Natural killer cell (primary cell): ENCODE measurements around the gene IL12A. TPM values are rescaled to one million over a fixed set of nuclear protein-coding genes. Genes with fewer than 3 reads are reported as not detected.

Source experiments
- ATAC-seq, 3 donors: fragments of 150-1000 bp in 2 of 3; fragments of 200-7000 bp in 1 of 3; cut with Tn5 transposase; 1 replicate in 1 of 3; 2 replicates in 2 of 3; pipeline ENCODE4 v1.10.0; 2021; ENCODE audit warnings: mild to moderate bottlenecking in 2 of 3, moderate library complexity in 2 of 3
- DNase-seq, 2 donors: peaks; one replicate each; pipeline versions ENCODE4 v3.0.0 to v3.0.0-alpha.2; 2013 to 2021; ENCODE audit warnings: mixed read lengths in 1 of 2
- H3K27ac ChIP-seq: one replicate; pipeline ENCODE4 v1.5.1; 2013; ENCODE audit warnings: mild to moderate bottlenecking, low read length
- H3K27me3 ChIP-seq: one replicate; pipeline ENCODE4 v1.6.1; 2013; ENCODE audit warnings: low read length; ENCODE audit not compliant: control insufficient read depth, insufficient read depth
- H3K36me3 ChIP-seq: one replicate; pipeline ENCODE4 v1.6.1; 2013; ENCODE audit warnings: low read length; ENCODE audit not compliant: control insufficient read depth, insufficient read depth
- H3K4me1 ChIP-seq: one replicate; pipeline ENCODE4 v1.6.1; 2013; ENCODE audit warnings: low read length; ENCODE audit not compliant: control insufficient read depth, insufficient read depth
- H3K4me3 ChIP-seq: one replicate; pipeline ENCODE4 v1.5.1; 2013; ENCODE audit warnings: low read length
- H3K9me3 ChIP-seq: one replicate; pipeline ENCODE4 v1.6.1; 2013; ENCODE audit warnings: low read length; ENCODE audit not compliant: control insufficient read depth, insufficient read depth
- H3K27ac Mint-ChIP-seq, 2 donors: one replicate each; pipeline ENCODE4 v1.8.0; 2022; ENCODE audit warnings: mild to moderate bottlenecking in 2 of 2, mixed read lengths in 2 of 2, moderate library complexity in 1 of 2
- H3K27me3 Mint-ChIP-seq, 2 donors: one replicate each; pipeline ENCODE4 v1.8.0; 2022; ENCODE audit warnings: low read depth in 2 of 2, mixed read lengths in 2 of 2
- H3K36me3 Mint-ChIP-seq: one replicate; pipeline ENCODE4 v1.8.0; 2022; ENCODE audit warnings: mixed read lengths
- H3K4me1 Mint-ChIP-seq, 2 donors: one replicate each; pipeline ENCODE4 v1.8.0; 2022; ENCODE audit warnings: mixed read lengths in 2 of 2
- H3K4me3 Mint-ChIP-seq: one replicate; pipeline ENCODE4 v1.8.0; 2022; ENCODE audit warnings: mild to moderate bottlenecking, moderate library complexity, mixed read lengths
- H3K9me3 Mint-ChIP-seq, 2 donors: one replicate each; pipeline ENCODE4 v1.8.0; 2022; ENCODE audit warnings: mixed read lengths in 2 of 2
- CTCF ChIP-seq: fragments of 200-600 bp; IDR thresholded peaks from one replicate; pipeline ENCODE4 v1.8.0; 2022; ENCODE audit warnings: antibody characterized with exemption
- WGBS: methylation state at CpG from one replicate; pipeline ENCODE4 v1.1.7; 2013; ENCODE audit warnings: missing lambda C conversion rate; ENCODE audit not compliant: insufficient coverage; 5-methylcytosine and 5-hydroxymethylcytosine counted together
- intact Hi-C: fragments of 100-400 bp; cut with micrococcal nuclease; formaldehyde crosslinking; loops from one replicate; pipeline ENCODE4 v1.14.2; 2022
- total RNA-seq, 4 donors: library from RNA; stranded (reverse); fragments of 120-200 nt in 1 of 4; gene quantifications; one replicate each; pipeline versions ENCODE4 v1.2.3 to v1.2.4, GENCODE V29; 2013 to 2022

The IL12A gene
- total RNA-seq, 3 donors from 2014 or later (not counting 1 experiment from before 2014, with no cell fraction given) = 1.2 to 3.3 (median 2.4) TPM

DNA sequence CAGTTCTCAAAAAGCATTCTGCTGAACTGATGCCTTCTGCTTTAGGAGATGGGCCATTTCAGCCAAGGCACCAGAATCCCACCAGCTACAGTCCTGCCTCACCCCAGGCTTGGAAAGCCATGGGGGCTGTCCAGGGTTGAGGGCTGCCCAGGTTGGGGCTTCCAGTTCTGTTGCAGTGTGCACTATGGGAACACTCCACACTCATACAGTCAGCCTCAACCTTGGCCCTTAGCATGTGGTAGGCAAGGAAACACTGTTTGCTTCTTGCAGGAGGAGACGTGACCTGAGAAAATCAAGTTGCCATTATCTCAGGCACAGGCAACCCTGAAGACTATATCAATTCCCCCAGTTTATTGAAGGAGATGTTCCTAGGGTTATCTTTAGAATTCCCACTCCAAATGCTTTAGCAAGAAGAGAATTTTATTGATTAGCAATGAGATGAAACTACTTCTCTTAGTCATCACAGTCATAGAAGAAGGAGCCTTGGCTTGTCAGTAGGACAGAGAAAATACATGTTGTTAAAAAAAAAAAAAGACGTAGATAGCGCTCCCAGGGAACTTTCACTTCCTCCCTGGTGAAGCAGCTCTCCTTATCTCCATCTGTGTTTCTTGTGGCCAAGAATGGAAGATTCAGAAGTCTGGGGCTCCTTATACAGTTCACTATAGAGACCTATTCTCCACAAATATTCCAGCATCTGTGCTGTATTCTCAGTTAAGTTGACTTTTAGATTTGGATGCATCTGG is 38.3 kb upstream of the IL12A start:
- peaks cover 19 to 20% of the 10 kb centered on the region in 2 donors for H3K27me3 Mint-ChIP-seq
- H3K4me3 ChIP-seq = no peak overlapping the region

DNA sequence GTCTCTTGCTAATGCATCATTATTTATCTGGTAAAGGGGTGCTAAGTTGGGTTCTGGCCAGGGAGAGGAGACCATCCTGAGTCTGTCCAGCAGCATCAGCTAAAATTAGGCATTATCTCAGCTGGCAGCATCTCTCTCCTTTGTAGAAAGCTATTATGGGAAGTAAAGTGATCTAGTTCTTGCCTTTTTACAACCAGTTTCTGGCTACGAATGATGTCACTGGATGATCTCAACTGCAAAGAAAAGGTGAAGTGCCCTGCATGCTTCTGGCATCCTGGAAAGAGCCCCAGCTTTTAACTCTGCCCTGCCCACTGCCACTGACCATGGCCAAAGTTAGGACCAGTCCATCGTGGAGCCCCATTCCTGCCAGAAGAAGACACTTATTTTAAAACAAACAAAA is 37.1 kb upstream of the IL12A start:
- H3K27me3 Mint-ChIP-seq = peaks cover 20 to 25% of the 10 kb centered on the region in 2 donors
- WGBS = 83% methylated on average over 2 of the region's 2 CpGs

More for the DNA sequence above, 38.3 kb upstream of the IL12A start:
- no peaks in the 10 kb centered on the region for H3K9me3 ChIP-seq
- Mint-ChIP-seq H3K27ac (no peak overlapping the region), H3K4me3 (no peak overlapping the region), H3K36me3 (no peaks in the 10 kb centered on the region), H3K9me3 (no peaks in the 10 kb centered on the region), H3K4me1 (no peaks in the 10 kb centered on the region)
- no peak for TF ChIP-seq CTCF
- DNase-seq (no peak), ATAC-seq (no peak)
- H3K27ac ChIP-seq = no peak overlapping the region
- intact Hi-C loops = no loop called here
- WGBS = 0% methylated on average over 1 of the region's 3 CpGs
- no peaks in the 10 kb centered on the region for H3K27me3 ChIP-seq
- no peaks in the 10 kb centered on the region for H3K36me3 ChIP-seq
- H3K4me1 ChIP-seq = no peaks in the 10 kb centered on the region

DNA sequence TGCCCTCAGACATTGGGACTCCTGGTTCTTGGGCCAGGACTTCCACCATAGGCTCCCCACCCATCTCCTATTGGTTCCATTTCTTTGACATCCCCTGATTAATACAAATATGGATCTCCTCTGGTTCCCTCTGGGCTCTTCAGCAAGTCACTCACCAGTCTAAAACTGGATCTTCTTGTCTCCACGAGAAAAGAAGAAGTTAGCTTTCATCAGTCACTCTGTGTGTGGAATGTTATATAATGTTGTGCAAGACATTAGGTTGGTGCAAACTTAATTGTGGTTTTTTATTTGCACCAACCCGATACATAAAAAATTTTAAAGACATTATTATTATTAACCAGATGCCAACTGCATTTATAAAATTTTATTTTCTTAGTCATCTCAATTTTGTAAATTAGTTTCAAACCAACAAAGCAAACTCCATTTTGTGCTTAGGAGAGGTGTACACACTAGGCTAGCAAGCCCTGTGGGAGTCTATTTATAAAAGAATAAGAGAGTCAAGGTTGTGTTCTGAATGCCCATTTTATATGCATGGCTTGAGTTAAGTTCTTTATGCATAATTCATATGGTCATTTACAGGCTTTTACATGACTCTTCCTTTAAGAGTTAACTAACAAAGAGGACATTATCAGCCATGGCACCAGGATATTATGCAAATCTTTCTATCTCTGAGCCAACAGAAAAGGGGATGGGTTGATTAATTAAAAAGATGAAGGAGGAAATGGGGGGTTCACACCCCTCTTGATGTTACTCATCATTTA is 35.1 kb upstream of the IL12A start:
- Mint-ChIP-seq H3K9me3 (no peaks in the 10 kb centered on the region), H3K27me3 (peaks cover 20 to 32% of the 10 kb centered on the region in 2 donors), H3K4me1 (no peaks in the 10 kb centered on the region), H3K36me3 (no peaks in the 10 kb centered on the region), H3K4me3 (no peak overlapping the region), H3K27ac (no peak overlapping the region)
- DNase-seq = no peak
- no peak for ATAC-seq
- H3K27ac ChIP-seq = no peak overlapping the region
- no peak overlapping the region for H3K4me3 ChIP-seq
- H3K27me3 ChIP-seq = no peaks in the 10 kb centered on the region
- no peaks in the 10 kb centered on the region for H3K9me3 ChIP-seq
- H3K36me3 ChIP-seq = no peaks in the 10 kb centered on the region
- no peaks in the 10 kb centered on the region for H3K4me1 ChIP-seq
- intact Hi-C loops = no loop called here
- WGBS = no CpG with 5 or more reads among the region's 2 CpGs
- TF ChIP-seq CTCF = no peak

More for the DNA sequence above, 37.1 kb upstream of the IL12A start:
- H3K4me3 Mint-ChIP-seq = no peak overlapping the region
- ATAC-seq (no peak), DNase-seq (no peak)
- no peaks in the 10 kb centered on the region for H3K27me3 ChIP-seq
- H3K4me1 ChIP-seq = no peaks in the 10 kb centered on the region
- no peaks in the 10 kb centered on the region for H3K36me3 ChIP-seq
- H3K27ac ChIP-seq = no peak overlapping the region
- no peak overlapping the region for H3K4me3 ChIP-seq
- no peaks in the 10 kb centered on the region for H3K9me3 Mint-ChIP-seq
- intact Hi-C loops = no loop called here
- no peak for TF ChIP-seq CTCF
- no peaks in the 10 kb centered on the region for H3K4me1 Mint-ChIP-seq
- no peaks in the 10 kb centered on the region for H3K36me3 Mint-ChIP-seq
- no peaks in the 10 kb centered on the region for H3K9me3 ChIP-seq
- no peak overlapping the region for H3K27ac Mint-ChIP-seq
